HG03135 (cell line): ENCODE data around the gene WNT2B.

ENCODE experiments used
- ATAC-seq: cut with Tn5 transposase; IDR thresholded peaks from one replicate; pipeline ENCODE4 v1.9.1; 2021; ENCODE audit warnings: mild to moderate bottlenecking, moderate library complexity; ENCODE audit not compliant: unreplicated experiment

Gene WNT2B

GRCh38 chr1:112527266-112528010 is 18.7 kb downstream of the WNT2B start:
- no peak for ATAC-seq

DNA sequence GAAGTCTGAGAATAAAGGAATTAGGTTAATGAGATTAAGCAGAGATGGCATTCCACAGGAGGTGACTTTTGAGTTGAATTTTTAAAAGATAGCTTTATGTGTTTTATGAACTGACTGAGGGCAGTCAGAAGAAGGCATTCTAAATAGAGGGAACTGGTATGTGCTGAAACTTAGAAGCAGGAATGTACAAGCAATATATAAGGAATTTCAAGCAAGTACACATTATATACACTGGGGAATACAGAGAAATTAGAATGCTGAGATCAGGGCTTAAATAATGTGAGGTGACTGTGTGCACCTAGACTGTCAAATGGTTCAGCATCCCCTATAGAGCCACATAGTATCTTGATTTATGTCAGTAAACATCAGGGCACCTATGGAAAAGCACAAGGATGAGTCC is 19.3 kb downstream of the WNT2B start:
- no peak for ATAC-seq

- no peak for ATAC-seq
Observed at GRCh38 chr1:112529301-112529700, 20.5 kb downstream of the WNT2B start.

DNA sequence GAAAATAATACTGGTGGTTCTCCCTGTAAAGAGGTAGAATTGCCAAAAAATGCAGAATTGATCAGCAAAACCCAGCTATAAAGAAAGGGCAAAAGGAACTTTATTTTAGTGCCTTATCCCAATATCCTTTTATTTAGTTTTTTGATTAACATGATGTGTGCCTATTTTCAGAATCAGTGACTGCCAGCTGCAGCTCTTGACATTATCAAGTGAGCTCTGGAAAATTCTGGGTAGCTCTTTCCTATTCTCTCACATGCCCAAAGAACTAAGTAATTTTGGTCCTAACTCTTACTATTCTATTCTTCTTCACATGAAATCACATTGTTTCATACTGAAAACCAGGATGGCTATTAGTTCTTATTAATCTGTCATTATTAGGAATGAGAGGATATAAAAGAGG is 22.1 kb downstream of the WNT2B start:
- no peak for ATAC-seq

DNA sequence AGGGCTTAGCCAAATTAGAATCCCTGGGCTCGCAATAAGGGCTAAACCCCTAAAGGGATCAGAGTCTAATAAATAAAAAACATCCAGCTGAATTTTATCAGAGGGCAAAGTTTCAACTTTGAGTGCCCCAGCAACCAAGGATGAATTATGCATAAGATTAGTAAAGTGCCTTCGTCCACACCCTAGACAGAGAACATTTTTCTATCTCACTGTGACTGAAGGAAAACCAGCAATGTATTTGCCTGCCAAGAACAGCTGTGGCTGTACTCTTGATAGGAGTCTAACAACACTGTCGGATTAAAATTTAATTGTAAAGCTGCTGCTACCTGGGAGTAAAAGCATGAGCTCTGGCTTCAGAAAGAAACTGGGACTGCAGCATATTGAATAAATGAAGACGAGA is 23.3 kb downstream of the WNT2B start:
- no peak for ATAC-seq

DNA sequence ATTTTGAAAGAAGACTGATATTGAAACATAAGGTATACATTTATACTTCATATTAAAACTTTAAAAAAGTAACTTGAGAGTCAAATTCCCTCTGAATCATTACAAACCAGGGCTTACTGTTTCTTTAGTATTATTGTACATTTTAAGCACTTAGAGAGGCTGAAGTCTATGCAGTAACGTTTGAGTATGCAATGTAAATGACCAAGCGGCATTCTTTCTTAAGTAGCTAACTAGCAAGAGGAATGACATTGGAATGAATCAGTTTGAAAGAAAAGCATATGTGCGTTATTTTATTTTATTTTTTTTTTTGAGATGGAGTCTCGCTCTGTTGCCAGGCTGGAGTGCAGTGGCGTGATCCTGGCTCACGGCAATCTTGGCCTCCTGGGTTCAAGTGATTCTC is 24.3 kb downstream of the WNT2B start:
- no peak for ATAC-seq

- ATAC-seq: no peak
Observed at GRCh38 chr1:112536561-112536960, 27.8 kb downstream of the WNT2B start.

- ATAC-seq: no peak
Observed at GRCh38 chr1:112537456-112537855, 28.7 kb downstream of the WNT2B start.

- no peak for ATAC-seq
Observed at GRCh38 chr1:112538883-112539282, 30.1 kb downstream of the WNT2B start.

- ATAC-seq: no peak
Observed at GRCh38 chr1:112540226-112540794, 31.5 kb downstream of the WNT2B start.

GRCh38 chr1:112541299-112541698 is 32.5 kb downstream of the WNT2B start:
- ATAC-seq: no peak

- ATAC-seq: no peak
Observed at GRCh38 chr1:112542206-112542973, 33.6 kb downstream of the WNT2B start.

- no peak for ATAC-seq
Observed at GRCh38 chr1:112544011-112544688, 35.4 kb downstream of the WNT2B start.

DNA sequence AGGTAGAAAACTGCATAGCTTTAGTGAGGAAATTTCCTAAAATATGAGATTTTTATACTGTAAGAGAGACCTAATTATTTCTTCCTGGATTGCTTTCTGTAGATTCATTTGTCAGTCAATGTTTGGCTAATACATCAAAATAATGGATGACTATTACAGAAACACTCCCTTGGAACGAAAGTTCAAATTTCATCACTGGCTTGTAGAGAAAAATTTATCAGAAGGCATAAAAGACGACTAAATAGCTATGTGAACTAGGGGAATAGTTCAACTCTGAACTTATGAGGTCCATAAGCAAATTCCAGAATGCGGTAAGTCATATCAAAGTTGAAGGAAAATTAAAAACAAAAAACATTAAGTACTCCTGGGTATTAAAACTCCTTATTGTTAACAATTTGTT is 36.0 kb downstream of the WNT2B start:
- ATAC-seq: no peak

DNA sequence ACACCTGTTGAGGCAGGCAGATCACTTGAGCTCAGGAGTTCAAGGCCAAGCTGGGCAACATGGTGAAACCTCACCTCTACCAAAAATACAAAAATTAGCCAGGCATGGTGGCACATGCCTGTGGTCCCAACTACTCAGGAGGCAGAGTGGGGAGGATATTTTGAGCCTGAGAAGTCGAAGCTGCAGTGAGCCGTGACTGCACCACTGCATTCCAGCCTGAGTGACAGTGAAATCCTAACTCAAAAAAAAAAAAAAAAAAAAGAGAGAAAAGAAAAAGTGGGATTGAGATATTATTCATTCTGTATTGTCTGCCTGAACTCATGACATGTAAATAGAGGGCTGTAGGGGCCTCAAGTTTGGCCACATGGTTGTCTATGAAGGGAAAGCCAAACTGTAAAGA is 37.3 kb downstream of the WNT2B start:
- no peak for ATAC-seq

- ATAC-seq: no peak
Observed at GRCh38 chr1:112548547-112548946, 39.8 kb downstream of the WNT2B start.

- ATAC-seq: no peak
Observed at GRCh38 chr1:112549590-112549989, 40.8 kb downstream of the WNT2B start.

GRCh38 chr1:112554411-112554810 is 45.6 kb downstream of the WNT2B start:
- ATAC-seq: no peak

- no peak for ATAC-seq
Observed at GRCh38 chr1:112557385-112557784, 48.6 kb downstream of the WNT2B start.

DNA sequence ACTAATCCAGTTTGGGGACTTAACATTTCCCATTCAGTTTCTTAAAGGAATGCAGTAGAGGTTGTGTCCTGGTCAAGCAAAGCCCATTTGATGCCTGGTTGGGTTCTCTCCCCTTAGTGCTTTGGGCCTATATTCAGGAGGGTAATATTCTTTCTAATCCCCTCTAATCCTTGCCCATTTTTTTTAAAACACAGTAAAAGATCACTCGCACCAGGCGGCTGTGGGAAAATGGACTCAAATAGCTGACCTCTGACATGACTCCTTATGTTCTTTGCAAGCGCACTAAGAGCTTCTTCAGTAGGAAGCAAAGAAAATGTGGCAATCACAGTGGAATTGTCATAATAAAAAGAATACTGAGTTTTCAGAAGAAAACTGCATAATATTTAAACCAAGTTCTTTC is 49.9 kb downstream of the WNT2B start:
- ATAC-seq: no peak

DNA sequence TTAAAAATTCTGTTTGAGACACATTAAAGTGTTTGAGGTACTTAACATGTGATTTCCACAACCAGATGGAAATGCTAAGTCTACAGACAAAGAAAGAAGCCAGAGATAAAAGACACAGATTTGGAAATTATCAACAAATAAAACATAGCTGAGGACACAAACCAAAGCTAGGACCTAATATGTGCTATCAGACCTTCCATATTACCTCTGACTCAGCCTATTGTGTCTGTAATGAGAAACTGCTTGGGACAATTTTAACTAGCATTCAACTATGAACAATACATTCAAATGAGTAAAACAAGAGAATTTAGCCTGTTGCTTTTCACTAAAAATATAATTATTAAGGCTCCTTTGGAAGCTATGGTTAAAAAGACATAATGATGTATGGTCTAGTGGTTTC is 54.6 kb downstream of the WNT2B start:
- ATAC-seq: no peak

GRCh38 chr1:112564081-112564480 is 55.3 kb downstream of the WNT2B start:
- ATAC-seq: no peak
